SK-N-SH (cell line): ENCODE data around the gene KCNJ15.

Experiments
- EP300 ChIP-seq, 2 experiments: IDR thresholded peaks; 2 replicates each; pipeline versions ENCODE4 v1.4.0 to v1.6.1; 2012; ENCODE audit warnings: borderline replicate concordance in 1 of 2, low read depth in 1 of 2, low read length in 1 of 2
- NRF1 ChIP-seq: IDR thresholded peaks from 2 replicates; pipeline ENCODE4 v1.6.1; 2012; ENCODE audit warnings: low read depth, mild to moderate bottlenecking, low read length
- POLR2AphosphoS5 ChIP-seq: IDR thresholded peaks from 2 replicates; pipeline ENCODE4 v1.6.1; 2012; ENCODE audit warnings: low read depth, low read length
- RXRA ChIP-seq: IDR thresholded peaks from 2 replicates; pipeline ENCODE4 v1.4.0; 2012; ENCODE audit warnings: low read depth, mild to moderate bottlenecking, borderline replicate concordance
- USF2 ChIP-seq: fragments of 150-350 bp; IDR thresholded peaks from 2 replicates; pipeline ENCODE4 v1.6.1; 2017; ENCODE audit warnings: antibody characterized with exemption, low read length, low read depth, borderline replicate concordance
- YY1 ChIP-seq: IDR thresholded peaks from 2 replicates; pipeline ENCODE4 v1.4.0; 2012; ENCODE audit warnings: low read depth, mild to moderate bottlenecking
- TF ChIP-seq, protein P1 (sequence below): fragments of 200-600 bp; sonication (generic); IDR thresholded peaks from 2 replicates; pipeline ENCODE4 v1.6.1; 2017; ENCODE audit warnings: antibody characterized with exemption, mild to moderate bottlenecking, moderate library complexity
- TF ChIP-seq, protein P2 (sequence below): IDR thresholded peaks from 2 replicates; pipeline ENCODE4 v1.4.0; 2012; ENCODE audit warnings: low read depth

DNA sequence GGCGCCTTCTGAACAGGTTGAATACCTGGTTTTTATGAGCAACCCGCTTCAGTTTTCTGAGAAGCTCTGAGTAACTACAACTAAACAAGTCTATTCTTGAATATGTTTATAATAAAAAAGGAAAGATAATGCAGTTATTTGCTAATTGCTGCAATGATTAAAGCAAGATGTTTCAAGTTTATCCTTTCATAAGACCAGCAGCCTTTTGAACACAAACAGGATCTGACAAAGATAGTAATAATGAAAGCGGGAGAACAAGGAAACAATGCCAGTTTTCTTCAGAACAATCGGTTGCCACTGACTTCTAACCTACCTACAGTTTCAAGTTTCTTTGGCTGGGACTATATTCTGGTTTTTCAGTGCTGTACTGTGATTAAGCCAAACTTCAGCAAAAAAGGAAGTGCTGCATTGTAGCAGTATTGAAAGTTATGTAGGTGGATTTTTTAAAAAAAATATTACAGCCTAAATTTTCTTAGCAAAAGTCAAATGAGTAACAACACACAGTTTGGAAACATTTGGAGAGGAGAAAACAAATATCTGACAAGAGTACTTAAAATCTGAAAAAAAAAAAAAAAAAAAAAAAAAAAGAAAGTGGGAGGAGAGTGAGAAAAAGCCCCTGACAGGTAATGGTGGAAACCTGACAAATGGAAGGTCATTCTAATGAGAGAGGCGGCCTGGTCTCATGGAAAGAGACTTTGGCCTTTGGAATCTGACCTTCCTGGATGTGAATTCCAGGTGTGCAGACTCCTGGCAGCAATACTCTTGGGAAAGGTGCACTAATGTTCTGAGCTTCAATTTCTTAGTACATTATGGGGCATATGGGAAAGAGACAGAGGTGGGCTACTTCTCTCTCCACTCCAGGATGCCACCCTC is 11.4 kb downstream of the KCNJ15 start:
- TF ChIP-seq, protein P1, sequence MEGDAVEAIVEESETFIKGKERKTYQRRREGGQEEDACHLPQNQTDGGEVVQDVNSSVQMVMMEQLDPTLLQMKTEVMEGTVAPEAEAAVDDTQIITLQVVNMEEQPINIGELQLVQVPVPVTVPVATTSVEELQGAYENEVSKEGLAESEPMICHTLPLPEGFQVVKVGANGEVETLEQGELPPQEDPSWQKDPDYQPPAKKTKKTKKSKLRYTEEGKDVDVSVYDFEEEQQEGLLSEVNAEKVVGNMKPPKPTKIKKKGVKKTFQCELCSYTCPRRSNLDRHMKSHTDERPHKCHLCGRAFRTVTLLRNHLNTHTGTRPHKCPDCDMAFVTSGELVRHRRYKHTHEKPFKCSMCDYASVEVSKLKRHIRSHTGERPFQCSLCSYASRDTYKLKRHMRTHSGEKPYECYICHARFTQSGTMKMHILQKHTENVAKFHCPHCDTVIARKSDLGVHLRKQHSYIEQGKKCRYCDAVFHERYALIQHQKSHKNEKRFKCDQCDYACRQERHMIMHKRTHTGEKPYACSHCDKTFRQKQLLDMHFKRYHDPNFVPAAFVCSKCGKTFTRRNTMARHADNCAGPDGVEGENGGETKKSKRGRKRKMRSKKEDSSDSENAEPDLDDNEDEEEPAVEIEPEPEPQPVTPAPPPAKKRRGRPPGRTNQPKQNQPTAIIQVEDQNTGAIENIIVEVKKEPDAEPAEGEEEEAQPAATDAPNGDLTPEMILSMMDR = no peak
- no peak for TF ChIP-seq USF2
- no peak for TF ChIP-seq NRF1
- TF ChIP-seq POLR2AphosphoS5 = no peak
- TF ChIP-seq, protein P2, sequence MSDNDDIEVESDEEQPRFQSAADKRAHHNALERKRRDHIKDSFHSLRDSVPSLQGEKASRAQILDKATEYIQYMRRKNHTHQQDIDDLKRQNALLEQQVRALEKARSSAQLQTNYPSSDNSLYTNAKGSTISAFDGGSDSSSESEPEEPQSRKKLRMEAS = no peak
- no peak for TF ChIP-seq RXRA
- no peak for TF ChIP-seq EP300 (IDR thresholded peaks at IDR 0.05; ENCODE audit: borderline replicate concordance in 1 of 2, low read depth in 1 of 2, low read length in 1 of 2)
- no peak for TF ChIP-seq YY1
